ENCODE results near the gene UBR1. TPM values are rescaled to one million over a fixed set of nuclear protein-coding genes. Genes with fewer than 3 reads are reported as not detected.

The UBR1 gene
- total RNA-seq, 2 experiments from 2014 or later, result 39.4 to 43.1 TPM

Other genes starting within 250 kb of the UBR1 start
- 10 to 100 TPM; 17.2 to 17.7 TPM for gene TTBK2, start 185.3 kb downstream of the UBR1 start, total RNA-seq
- 10 to 100 TPM; 23.3 to 28.1 TPM for gene TMEM62, start 27.5 kb upstream of the UBR1 start, total RNA-seq
- 10 to 100 TPM; 80.4 to 86.5 TPM for gene CCNDBP1, start 79.4 kb upstream of the UBR1 start, total RNA-seq
- not detected for gene EPB42, start 115.0 kb upstream of the UBR1 start, total RNA-seq
- under 1 TPM in 1 of 2 experiments, not detected in 1; 0.11 TPM for gene TGM5, start 160.9 kb upstream of the UBR1 start, total RNA-seq
- gene TGM7, start 196.2 kb upstream of the UBR1 start, total RNA-seq, result not detected
- 10 to 100 TPM; 11.9 to 13.0 TPM for gene LCMT2, start 224.5 kb upstream of the UBR1 start, total RNA-seq